K562 (cell line): ENCODE results near the gene CDT1. TPM values are rescaled to one million over a fixed set of nuclear protein-coding genes. Genes with fewer than 3 reads are reported as not detected.

Source experiments
- ATF7 ChIP-seq: fragments of 450-650 bp; IDR thresholded peaks from 2 replicates; pipeline ENCODE4 v1.7.1; 2014; ENCODE audit warnings: mild to moderate bottlenecking, moderate library complexity
- GABPA ChIP-seq: fragments of 200-800 bp; sonication (Bioruptor generic); conservative IDR thresholded peaks from 2 replicates; pipeline ENCODE4 v1.6.1; 2016; ENCODE audit warnings: low read depth, missing genetic modification characterization, missing compliant biosample characterization
- PHF8 ChIP-seq: fragments of 200-600 bp; sonication (generic); IDR thresholded peaks from 2 replicates; pipeline ENCODE4 v1.6.1; 2012; ENCODE audit warnings: mixed run types, mild to moderate bottlenecking, inconsistent platforms, low read length, moderate library complexity, borderline replicate concordance
- RBM39 ChIP-seq: fragments of 200-400 bp; formaldehyde crosslinking; optimal IDR thresholded peaks from 2 replicates; pipeline ENCODE3; 2018; ENCODE audit warnings: low read depth, low read length
- RFX5 ChIP-seq: IDR thresholded peaks from 2 replicates; pipeline ENCODE4 v1.6.1; 2011; ENCODE audit warnings: low read depth, mild to moderate bottlenecking, improper control_type of control experiment, low read length
- SMARCE1 ChIP-seq: fragments of 450-650 bp; IDR thresholded peaks from 2 replicates; pipeline ENCODE4 v1.7.1; 2016; ENCODE audit warnings: mild to moderate bottlenecking
- TCF15 ChIP-seq: fragments of 250-450 bp; sonication (Bioruptor Pico); IDR thresholded peaks from 2 replicates; pipeline ENCODE4 v1.8.0; 2022; ENCODE audit warnings: moderate library complexity, mild to moderate bottlenecking, inconsistent platforms
- polyA plus RNA-seq, 8 experiments: library from polyadenylated mRNA; depleted of rRNA in 4 of 8; stranded (reverse) in 5 of 8; unstranded in 3 of 8; fragments of >200 nt; fragmentation: Nextera tagmentation in 2 of 8; fragmentation: Illumina TruSeq in 1 of 8; extraction: Ambion mirVana in 2 of 8; extraction: Trizol in 1 of 8; gene quantifications; 2 replicates each; pipeline versions ENCODE4 v1.2.1 to v1.2.3, GENCODE V29; 2011 to 2014; ENCODE audit warnings: inconsistent platforms in 1 of 8, missing spikeins in 1 of 8
- total RNA-seq, 7 experiments: library from RNA; depleted of rRNA in 6 of 7; stranded (reverse); fragments of >200 nt in 6 of 7; fragmentation: Illumina TruSeq in 2 of 7; extraction: Trizol in 2 of 7; gene quantifications; 2 replicates each; pipeline versions ENCODE4 v1.2.1 to v1.2.3, GENCODE V29; 2011 to 2021; ENCODE audit warnings: low replicate concordance in 1 of 7
- TF ChIP-seq, protein P1 (sequence below): fragments of 450-650 bp; IDR thresholded peaks from 2 replicates; pipeline ENCODE4 v1.6.1; 2016; ENCODE audit warnings: mild to moderate bottlenecking, moderate library complexity
- TF ChIP-seq, protein P2 (sequence below): sonication (generic); formaldehyde crosslinking; IDR thresholded peaks from 2 replicates; pipeline ENCODE4 v1.4.0; 2020; ENCODE audit warnings: mild to moderate bottlenecking, missing genetic modification reagents

The CDT1 gene
- total and polyA plus RNA-seq, 9 of the 15 experiments (the other 6 are each of a cell fraction or from before 2014, with no cell fraction given), result 0.92 to 178 (median 14.2) TPM

GRCh38 chr16:88812513-88813268, 9.1 kb downstream of the CDT1 start (continued):
- TF ChIP-seq, protein P1, sequence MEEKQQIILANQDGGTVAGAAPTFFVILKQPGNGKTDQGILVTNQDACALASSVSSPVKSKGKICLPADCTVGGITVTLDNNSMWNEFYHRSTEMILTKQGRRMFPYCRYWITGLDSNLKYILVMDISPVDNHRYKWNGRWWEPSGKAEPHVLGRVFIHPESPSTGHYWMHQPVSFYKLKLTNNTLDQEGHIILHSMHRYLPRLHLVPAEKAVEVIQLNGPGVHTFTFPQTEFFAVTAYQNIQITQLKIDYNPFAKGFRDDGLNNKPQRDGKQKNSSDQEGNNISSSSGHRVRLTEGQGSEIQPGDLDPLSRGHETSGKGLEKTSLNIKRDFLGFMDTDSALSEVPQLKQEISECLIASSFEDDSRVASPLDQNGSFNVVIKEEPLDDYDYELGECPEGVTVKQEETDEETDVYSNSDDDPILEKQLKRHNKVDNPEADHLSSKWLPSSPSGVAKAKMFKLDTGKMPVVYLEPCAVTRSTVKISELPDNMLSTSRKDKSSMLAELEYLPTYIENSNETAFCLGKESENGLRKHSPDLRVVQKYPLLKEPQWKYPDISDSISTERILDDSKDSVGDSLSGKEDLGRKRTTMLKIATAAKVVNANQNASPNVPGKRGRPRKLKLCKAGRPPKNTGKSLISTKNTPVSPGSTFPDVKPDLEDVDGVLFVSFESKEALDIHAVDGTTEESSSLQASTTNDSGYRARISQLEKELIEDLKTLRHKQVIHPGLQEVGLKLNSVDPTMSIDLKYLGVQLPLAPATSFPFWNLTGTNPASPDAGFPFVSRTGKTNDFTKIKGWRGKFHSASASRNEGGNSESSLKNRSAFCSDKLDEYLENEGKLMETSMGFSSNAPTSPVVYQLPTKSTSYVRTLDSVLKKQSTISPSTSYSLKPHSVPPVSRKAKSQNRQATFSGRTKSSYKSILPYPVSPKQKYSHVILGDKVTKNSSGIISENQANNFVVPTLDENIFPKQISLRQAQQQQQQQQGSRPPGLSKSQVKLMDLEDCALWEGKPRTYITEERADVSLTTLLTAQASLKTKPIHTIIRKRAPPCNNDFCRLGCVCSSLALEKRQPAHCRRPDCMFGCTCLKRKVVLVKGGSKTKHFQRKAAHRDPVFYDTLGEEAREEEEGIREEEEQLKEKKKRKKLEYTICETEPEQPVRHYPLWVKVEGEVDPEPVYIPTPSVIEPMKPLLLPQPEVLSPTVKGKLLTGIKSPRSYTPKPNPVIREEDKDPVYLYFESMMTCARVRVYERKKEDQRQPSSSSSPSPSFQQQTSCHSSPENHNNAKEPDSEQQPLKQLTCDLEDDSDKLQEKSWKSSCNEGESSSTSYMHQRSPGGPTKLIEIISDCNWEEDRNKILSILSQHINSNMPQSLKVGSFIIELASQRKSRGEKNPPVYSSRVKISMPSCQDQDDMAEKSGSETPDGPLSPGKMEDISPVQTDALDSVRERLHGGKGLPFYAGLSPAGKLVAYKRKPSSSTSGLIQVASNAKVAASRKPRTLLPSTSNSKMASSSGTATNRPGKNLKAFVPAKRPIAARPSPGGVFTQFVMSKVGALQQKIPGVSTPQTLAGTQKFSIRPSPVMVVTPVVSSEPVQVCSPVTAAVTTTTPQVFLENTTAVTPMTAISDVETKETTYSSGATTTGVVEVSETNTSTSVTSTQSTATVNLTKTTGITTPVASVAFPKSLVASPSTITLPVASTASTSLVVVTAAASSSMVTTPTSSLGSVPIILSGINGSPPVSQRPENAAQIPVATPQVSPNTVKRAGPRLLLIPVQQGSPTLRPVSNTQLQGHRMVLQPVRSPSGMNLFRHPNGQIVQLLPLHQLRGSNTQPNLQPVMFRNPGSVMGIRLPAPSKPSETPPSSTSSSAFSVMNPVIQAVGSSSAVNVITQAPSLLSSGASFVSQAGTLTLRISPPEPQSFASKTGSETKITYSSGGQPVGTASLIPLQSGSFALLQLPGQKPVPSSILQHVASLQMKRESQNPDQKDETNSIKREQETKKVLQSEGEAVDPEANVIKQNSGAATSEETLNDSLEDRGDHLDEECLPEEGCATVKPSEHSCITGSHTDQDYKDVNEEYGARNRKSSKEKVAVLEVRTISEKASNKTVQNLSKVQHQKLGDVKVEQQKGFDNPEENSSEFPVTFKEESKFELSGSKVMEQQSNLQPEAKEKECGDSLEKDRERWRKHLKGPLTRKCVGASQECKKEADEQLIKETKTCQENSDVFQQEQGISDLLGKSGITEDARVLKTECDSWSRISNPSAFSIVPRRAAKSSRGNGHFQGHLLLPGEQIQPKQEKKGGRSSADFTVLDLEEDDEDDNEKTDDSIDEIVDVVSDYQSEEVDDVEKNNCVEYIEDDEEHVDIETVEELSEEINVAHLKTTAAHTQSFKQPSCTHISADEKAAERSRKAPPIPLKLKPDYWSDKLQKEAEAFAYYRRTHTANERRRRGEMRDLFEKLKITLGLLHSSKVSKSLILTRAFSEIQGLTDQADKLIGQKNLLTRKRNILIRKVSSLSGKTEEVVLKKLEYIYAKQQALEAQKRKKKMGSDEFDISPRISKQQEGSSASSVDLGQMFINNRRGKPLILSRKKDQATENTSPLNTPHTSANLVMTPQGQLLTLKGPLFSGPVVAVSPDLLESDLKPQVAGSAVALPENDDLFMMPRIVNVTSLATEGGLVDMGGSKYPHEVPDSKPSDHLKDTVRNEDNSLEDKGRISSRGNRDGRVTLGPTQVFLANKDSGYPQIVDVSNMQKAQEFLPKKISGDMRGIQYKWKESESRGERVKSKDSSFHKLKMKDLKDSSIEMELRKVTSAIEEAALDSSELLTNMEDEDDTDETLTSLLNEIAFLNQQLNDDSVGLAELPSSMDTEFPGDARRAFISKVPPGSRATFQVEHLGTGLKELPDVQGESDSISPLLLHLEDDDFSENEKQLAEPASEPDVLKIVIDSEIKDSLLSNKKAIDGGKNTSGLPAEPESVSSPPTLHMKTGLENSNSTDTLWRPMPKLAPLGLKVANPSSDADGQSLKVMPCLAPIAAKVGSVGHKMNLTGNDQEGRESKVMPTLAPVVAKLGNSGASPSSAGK, result peak; percentile 66
- TF ChIP-seq TCF15 (no peak), GABPA (tag) (peak; percentile 52; the same call in 1 of the 2 replicates), RFX5 (no peak), ATF7 (0 out of 2 replicates have a peak, but pooled peaks have one; percentile 30), PHF8 (peak; percentile 31; the same call in 1 of the 2 replicates), SMARCE1 (0 out of 2 replicates have a peak, but pooled peaks have one; percentile 27), RBM39 (no peak)
- TF ChIP-seq, protein P2, sequence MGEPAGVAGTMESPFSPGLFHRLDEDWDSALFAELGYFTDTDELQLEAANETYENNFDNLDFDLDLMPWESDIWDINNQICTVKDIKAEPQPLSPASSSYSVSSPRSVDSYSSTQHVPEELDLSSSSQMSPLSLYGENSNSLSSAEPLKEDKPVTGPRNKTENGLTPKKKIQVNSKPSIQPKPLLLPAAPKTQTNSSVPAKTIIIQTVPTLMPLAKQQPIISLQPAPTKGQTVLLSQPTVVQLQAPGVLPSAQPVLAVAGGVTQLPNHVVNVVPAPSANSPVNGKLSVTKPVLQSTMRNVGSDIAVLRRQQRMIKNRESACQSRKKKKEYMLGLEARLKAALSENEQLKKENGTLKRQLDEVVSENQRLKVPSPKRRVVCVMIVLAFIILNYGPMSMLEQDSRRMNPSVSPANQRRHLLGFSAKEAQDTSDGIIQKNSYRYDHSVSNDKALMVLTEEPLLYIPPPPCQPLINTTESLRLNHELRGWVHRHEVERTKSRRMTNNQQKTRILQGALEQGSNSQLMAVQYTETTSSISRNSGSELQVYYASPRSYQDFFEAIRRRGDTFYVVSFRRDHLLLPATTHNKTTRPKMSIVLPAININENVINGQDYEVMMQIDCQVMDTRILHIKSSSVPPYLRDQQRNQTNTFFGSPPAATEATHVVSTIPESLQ (CRISPR knock-in tag), result 0 out of 2 replicates have a peak, but pooled peaks have one; percentile 0
